ENCODE results near the gene SP7.

SP7 gene

DNA sequence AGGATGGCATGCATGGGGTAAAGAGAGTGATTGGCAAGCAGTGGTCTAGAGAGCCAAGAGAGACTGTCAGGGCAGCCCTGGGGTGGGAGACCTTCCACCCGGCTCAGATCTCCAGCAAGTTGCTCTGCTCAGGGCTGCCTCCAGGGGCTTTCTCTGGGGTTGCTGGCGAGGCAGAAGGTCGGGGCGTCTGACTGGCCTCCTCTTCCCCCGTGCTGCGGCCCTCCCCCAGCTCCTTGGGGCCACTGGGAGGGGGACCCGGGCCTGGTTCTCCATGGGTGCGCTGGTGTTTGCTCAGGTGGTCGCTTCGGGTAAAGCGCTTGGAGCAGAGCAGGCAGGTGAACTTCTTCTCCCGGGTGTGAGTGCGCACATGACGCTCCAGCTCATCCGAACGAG, 8.1 kb downstream of the SP7 start:
- no peak overlapping the region for H3K4me3 ChIP-seq
- TF ChIP-seq, protein P1, sequence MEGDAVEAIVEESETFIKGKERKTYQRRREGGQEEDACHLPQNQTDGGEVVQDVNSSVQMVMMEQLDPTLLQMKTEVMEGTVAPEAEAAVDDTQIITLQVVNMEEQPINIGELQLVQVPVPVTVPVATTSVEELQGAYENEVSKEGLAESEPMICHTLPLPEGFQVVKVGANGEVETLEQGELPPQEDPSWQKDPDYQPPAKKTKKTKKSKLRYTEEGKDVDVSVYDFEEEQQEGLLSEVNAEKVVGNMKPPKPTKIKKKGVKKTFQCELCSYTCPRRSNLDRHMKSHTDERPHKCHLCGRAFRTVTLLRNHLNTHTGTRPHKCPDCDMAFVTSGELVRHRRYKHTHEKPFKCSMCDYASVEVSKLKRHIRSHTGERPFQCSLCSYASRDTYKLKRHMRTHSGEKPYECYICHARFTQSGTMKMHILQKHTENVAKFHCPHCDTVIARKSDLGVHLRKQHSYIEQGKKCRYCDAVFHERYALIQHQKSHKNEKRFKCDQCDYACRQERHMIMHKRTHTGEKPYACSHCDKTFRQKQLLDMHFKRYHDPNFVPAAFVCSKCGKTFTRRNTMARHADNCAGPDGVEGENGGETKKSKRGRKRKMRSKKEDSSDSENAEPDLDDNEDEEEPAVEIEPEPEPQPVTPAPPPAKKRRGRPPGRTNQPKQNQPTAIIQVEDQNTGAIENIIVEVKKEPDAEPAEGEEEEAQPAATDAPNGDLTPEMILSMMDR (IDR thresholded peaks at IDR 0.05), result no peak
- peaks cover 0 to 23% (median 9%) of the 10 kb centered on the region in 4 donors for H3K4me1 ChIP-seq
- intact Hi-C loops (cut with DNase I; ENCODE audit: low total_unique reads), result no loop called here
- H3K36me3 ChIP-seq, result no peaks in the 10 kb centered on the region
- H3K27ac ChIP-seq, result no peak overlapping the region
- H3K9me3 ChIP-seq, result no peaks in the 10 kb centered on the region
- no peak for DNase-seq
- peaks cover 0 to 17% of the 10 kb centered on the region in 2 donors for H3K27me3 ChIP-seq

DNA sequence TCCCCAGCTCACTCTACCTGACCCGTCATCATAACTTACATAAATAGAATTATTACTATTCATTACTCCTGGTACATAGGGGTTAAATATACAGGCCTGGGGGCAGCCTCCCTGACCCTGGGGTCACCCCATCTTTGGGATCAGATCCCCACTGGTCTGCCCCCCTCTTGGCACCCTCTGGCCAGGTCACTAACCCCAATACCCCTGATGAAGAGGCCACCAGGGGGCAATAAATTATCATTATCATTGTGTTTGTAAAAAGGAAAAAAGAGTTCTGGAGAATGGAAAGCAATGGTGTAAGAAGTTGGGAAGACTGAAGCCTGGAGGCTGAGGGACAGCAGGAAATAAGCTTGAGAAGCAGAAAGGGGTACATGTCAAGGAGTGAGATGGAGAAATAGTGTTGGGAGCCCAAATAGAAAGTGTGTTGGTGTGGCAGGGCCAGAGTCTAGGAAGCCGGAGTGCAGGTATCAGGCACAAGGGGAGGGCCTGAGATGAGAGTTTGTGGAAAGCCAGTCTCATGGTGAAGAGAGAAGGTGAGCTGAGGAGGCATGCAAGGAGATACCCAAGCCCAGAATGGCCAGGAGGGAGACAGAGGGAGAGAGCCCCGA, 8.6 kb downstream of the SP7 start:
- TF ChIP-seq, protein P1 (IDR thresholded peaks at IDR 0.05), result peak in 1 of 2 experiments; percentile 21
- peaks cover 0 to 23% (median 9%) of the 10 kb centered on the region in 4 donors for H3K4me1 ChIP-seq
- DNase-seq, result no peak
- intact Hi-C loops (cut with DNase I; ENCODE audit: low total_unique reads), result no loop called here
- no peak overlapping the region for H3K4me3 ChIP-seq
- peaks cover 0 to 12% of the 10 kb centered on the region in 2 donors for H3K27me3 ChIP-seq
- no peaks in the 10 kb centered on the region for H3K36me3 ChIP-seq
- no peaks in the 10 kb centered on the region for H3K9me3 ChIP-seq
- no peak overlapping the region for H3K27ac ChIP-seq

DNA sequence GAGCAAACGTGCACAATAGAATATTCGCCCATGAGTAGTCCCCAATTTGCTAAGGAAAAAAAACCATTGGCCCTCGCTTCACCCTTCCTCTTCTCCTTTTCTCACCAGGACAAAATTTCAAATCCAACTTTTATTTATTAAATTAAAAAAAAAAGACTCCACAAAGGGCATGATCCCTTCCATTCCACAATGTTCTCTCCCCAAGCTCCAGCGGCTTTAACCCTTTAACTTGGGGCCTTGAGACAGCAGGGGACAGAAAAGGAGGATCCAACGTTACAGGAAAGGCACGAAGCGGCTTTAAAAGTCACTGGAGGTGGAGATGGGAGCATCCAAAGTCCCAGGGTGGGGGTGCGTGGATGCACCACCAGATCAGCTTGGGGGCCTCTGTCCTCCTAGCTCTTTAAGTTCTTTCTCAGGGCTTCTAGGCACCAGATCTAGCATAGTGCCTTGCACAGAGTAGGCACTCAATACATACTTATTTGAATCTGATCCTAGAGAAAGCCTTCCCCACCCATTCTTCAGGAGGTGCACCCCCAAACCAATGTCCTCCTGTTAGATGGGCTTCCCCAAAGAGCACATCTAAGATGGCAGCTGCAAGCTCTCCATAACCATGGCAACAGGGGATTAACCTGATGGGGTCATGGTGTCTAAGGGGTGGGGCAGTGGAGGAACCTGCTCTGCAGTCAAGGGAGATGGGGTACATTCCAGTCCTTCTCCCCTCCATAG, 9.5 kb downstream of the SP7 start:
- no peak overlapping the region for H3K27ac ChIP-seq
- DNase-seq, result no peak
- TF ChIP-seq, protein P1 (IDR thresholded peaks at IDR 0.05), result no peak
- H3K4me3 ChIP-seq, result no peak overlapping the region
- H3K27me3 ChIP-seq, result peaks cover 0 to 5% of the 10 kb centered on the region in 2 donors
- H3K36me3 ChIP-seq, result no peaks in the 10 kb centered on the region
- peaks cover 0 to 28% (median 13%) of the 10 kb centered on the region in 4 donors for H3K4me1 ChIP-seq
- no peaks in the 10 kb centered on the region for H3K9me3 ChIP-seq
- intact Hi-C loops (cut with DNase I; ENCODE audit: low total_unique reads), result no loop called here

DNA sequence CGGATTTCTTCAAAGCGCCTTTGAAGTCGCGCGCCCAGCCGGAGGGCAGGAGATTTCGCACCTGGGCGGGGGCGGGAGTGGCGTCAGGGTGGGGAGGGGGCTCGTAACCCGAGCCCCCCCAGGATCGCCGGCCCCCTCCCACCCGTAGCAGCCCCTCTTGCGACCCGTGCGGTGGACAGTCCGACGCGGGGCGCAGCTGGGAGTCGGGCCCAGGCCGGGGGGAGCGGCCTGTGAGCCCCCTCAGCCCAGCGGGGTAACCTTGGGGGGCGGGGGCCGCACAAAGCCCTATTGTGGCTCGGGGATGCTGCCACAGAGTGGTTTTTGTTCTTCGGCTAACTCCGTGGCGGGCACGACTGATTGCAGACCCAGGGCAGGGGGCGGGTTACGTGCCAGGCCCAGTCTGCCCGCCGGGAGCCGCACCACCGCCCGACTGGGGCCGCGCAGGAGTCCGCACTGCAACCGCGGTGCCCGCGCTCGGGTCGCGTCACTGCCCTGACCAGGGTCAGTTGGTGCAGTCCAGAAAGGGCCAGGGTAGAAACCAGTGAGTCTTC, 10.6 kb downstream of the SP7 start:
- H3K27me3 ChIP-seq, result no peaks in the 10 kb centered on the region
- no peaks in the 10 kb centered on the region for H3K9me3 ChIP-seq
- H3K27ac ChIP-seq, result peak overlapping the region; percentile 90 to 91
- peaks cover 3 to 31% (median 15%) of the 10 kb centered on the region in 4 donors for H3K4me1 ChIP-seq
- peak in 1 of 2 donors; percentile 74 for DNase-seq
- H3K36me3 ChIP-seq, result no peaks in the 10 kb centered on the region
- peak overlapping the region; percentile 69 to 84 for H3K4me3 ChIP-seq
- intact Hi-C loops (cut with DNase I; ENCODE audit: low total_unique reads), result loop anchor here (2.0 kb wide), 1 partner anchor 19 kb away; no protein-coding TSS in a partner anchor
- TF ChIP-seq, protein P1 (IDR thresholded peaks at IDR 0.05), result peak in 1 of 2 experiments; percentile 10

DNA sequence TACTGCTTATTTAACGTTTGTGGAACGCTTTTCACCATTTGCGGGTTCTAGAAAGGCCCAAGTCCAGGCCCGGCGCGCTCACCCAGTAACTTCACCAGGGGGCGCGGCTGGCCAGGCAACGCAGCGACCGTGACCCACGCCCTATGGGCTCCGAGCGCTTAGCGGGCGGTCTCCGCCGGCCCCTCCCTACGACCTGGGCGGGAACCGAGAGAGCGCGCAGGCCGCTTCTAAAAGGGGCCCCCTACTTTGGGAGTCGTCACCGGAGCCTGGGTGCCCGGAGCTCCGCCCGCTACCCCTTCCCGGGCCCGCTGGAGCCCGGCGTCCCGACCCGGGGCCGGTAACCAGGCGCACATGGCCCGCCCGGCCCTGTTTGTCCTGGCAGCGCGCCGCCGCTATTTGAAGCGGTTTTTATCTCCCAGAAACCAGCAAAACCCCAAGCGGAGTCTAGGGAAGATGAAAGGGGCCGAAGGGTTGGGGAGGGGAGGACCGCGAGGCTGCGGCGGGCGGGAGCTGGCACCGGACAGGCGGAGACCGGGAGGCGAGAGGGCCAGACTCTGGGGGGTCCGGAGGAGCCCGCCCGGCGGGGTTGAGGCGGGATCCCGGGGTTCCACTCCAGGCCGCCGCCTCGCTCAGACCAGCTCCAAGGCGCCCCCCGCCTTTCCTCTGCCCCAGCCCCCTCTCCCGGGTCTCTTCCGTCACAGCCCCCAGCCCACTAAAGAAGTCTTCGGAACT, 11.2 kb downstream of the SP7 start:
- Histone ChIP-seq H3K4me3 (peak overlapping the region; percentile 69 to 84), H3K4me1 (peaks cover 8 to 37% (median 21%) of the 10 kb centered on the region in 4 donors), H3K9me3 (no peaks in the 10 kb centered on the region), H3K27ac (peak overlapping the region; percentile 90 to 91), H3K36me3 (no peaks in the 10 kb centered on the region), H3K27me3 (no peaks in the 10 kb centered on the region)
- TF ChIP-seq, protein P1 (IDR thresholded peaks at IDR 0.05), result peak; percentile 80 to 81
- intact Hi-C loops (cut with DNase I; ENCODE audit: low total_unique reads), result loop anchor here (2.0 kb wide), 1 partner anchor 20 kb away; no protein-coding TSS in a partner anchor
- DNase-seq, result peak; percentile 94 to 96

Data from tibial artery (tissue), 4 donors.